HT1080 (cell line): ENCODE results near the gene HDAC1. TPM values are rescaled to one million over a fixed set of nuclear protein-coding genes. Genes with fewer than 3 reads are reported as not detected.

Experiments
- DNase-seq: peaks from one replicate; pipeline ENCODE4 v3.0.0-alpha.2; 2015; ENCODE audit warnings: low read depth
- total RNA-seq: library from RNA; depleted of rRNA; stranded (reverse); fragments of >200 nt; shearing (Covaris generic); gene quantifications from 2 replicates; pipeline ENCODE4 v1.2.3, GENCODE V29; 2014

HDAC1 gene
- total RNA-seq, 1 experiment from 2014 or later, result 126 TPM

DNA sequence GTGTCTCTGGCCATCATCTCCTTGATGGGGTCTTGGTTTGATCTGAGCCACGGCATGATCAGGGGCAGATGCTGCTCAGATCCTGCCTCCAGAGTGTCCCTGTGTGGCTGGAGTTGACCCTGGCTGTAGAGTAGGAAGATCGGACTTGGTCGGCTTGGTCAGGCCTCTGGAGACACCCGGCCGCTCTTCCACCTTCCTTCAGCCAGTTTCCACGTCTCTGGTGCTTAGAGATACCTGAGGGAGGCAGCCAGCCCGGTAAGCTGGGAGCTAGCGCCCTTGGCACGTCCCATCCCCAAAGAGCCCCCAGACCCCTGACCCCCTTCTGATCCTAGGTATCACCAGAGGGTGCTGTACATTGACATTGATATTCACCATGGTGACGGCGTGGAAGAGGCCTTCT, 35.3 kb downstream of the HDAC1 start:
- DNase-seq, result no peak

DNA sequence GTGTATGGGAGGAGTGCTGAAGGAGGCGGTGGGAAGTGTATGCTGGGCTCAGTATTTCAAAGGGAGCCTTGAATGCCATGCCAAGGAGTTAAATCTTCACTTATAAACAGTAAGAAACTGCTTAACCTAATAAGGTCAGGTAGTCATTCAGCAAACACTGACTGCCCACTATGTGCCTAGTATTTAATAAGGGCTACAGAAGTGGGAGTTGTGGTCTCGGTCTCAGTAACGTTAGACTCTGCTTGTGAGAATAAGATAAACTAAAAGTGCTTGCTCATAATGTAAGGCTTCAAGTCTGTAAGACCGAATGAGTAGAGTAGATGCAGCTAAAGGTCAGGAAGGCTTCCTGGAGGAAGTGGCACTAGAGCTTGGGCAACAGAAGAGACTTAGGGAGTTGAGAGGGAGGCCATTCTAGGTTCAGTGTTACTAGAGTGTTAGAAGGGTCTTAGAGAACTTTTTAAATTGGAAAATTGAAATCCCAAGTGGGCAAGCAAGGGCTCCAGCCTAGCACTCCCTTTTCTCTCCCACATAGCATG, 38.1 kb downstream of the HDAC1 start:
- no peak for DNase-seq

DNA sequence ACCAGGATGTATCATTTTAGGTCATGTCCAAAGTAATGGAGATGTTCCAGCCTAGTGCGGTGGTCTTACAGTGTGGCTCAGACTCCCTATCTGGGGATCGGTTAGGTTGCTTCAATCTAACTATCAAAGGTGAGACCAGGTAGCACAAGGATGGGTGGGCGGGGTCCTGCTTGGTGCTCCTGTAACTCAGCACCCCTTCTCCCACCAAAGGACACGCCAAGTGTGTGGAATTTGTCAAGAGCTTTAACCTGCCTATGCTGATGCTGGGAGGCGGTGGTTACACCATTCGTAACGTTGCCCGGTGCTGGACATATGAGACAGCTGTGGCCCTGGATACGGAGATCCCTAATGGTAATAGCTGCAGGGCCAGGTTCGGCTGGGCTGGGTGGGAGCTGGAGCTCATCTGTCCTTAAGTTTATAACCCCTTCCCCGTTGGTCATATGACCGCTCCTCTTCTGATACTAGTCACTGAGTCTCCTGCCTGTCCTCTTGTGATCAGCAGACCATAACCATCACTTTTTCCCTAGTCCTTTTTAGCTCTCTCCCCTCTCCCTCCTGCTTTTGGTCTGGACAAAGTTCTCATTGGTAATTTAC, 38.8 kb downstream of the HDAC1 start:
- DNase-seq, result no peak

DNA sequence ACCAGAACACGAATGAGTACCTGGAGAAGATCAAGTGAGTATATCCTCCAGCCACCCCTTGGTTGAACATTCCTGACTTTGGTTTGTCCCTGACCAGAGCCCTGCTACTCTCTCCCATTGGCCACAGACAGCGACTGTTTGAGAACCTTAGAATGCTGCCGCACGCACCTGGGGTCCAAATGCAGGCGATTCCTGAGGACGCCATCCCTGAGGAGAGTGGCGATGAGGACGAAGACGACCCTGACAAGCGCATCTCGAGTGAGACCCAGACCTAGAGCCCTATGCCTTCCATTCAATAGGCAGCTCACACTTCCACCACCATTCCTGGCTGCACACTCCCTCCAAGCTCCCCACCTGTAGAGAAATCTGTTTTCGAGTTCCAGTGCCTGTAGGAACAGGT, 39.7 kb downstream of the HDAC1 start:
- DNase-seq, result no peak

DNA sequence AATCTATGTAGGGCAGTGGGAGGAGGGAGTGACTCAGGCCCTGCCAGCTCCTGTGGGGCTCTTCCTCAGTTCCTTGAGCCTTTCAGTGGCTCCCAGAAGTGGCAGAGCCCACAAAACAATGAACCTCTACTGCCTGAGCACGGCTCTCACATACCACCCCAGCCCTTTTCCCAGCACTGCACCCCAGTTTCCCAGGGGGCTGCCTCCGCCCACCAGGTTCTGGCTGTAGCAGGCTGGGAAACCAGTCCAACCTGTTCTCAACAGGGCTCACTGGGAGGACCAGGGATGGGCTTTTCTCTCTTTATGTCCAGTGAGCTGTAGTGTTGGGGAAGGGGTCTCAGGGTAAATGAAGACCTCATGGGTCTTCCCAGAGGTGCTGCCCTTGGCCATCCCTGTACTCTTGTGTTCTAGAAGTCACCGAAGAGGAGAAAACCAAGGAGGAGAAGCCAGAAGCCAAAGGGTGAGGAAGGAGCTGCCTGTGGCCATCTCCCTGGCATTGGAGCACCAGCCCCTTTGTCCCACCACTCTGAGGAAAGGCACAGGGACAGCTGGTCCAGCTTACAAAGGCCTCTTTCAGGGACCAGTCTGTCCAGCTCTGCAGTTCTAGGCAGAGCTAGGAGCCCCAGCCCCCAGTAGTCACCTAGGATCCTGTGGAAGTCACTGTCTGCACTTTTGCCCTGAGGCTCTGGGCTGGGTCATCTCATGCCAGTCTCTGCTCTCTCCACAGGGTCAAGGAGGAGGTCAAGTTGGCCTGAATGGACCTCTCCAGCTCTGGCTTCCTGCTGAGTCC, 40.6 kb downstream of the HDAC1 start:
- no peak for DNase-seq

DNA sequence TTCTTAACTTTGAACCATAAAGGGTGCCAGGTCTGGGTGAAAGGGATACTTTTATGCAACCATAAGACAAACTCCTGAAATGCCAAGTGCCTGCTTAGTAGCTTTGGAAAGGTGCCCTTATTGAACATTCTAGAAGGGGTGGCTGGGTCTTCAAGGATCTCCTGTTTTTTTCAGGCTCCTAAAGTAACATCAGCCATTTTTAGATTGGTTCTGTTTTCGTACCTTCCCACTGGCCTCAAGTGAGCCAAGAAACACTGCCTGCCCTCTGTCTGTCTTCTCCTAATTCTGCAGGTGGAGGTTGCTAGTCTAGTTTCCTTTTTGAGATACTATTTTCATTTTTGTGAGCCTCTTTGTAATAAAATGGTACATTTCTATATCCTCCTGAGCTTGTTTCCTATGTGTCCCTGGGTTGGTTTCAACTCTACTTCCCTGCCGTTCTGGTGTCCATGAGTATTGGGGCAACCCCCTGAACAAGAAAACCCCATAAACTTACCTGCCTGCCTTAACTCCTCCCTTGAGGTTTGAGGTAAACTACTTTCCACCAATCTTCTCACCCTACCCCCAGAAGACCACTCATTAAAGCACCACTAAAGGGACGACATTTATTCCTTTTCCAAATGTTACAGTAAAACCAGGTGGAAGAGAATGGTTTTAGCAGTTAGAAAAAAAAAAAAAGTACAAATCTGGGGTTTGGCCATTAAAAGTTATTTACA, 41.5 kb downstream of the HDAC1 start:
- DNase-seq, result no peak

DNA sequence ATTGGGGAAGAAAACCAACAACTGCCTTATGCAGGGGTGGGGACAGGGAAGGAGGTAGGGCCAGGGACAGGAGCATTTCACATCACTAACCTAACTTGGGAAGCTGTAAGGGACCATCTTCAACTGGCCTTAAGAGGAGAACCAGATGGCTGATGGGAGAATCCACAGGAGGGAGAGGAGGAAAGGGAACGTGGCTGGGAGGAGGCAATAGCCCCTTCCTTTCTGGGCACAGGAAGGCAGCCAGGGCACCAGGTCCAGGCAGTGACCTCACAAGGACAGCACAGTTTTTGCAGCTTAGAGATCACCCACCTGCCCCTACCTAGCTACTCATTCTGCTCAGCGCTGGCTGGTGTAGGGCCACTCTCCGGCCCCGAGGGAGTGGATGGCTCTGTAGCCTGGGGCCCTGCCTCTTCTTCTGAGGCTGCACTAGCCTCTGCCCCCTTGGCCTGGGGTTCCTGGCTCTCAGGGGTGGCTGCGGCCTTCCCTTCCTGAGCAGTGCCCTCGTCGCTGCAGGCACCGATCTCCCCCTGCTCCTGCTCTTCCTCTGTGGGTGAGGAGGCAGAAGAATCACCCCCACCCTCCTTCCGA, 42.5 kb downstream of the HDAC1 start:
- no peak for DNase-seq

DNA sequence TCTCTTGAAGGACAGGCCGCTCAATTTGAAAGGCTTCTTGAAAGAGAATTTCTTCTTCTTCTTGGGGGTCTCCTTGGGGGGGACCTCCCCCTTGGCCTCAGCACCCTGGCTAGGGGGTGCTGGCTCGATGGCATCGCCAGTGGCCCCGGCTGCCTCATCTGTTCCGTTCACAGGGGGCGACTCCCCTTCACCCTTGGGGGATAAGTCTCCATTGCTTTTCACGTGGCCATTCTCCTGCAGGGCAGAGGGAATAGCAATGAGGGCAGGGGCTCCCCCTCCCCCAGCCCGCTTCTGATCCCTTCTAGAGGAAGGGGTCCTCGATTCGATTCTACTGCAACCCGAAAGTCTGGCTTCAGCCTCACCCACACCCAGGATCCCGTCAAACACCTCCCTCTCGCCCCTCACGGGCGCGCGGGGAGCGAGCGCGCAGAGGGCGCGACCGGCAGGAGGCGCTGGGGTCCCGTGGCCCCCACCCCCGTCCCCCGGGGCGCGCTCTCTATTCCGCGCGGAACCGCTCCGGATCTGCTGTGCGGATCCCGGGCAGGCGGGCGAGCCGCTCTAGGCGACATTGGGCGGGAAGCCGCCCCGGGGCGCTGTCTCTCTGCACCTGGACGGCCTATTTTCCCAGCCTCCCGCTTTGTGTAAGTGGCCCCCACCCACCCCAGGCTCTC, 43.1 kb downstream of the HDAC1 start:
- peak; percentile 50 for DNase-seq

DNA sequence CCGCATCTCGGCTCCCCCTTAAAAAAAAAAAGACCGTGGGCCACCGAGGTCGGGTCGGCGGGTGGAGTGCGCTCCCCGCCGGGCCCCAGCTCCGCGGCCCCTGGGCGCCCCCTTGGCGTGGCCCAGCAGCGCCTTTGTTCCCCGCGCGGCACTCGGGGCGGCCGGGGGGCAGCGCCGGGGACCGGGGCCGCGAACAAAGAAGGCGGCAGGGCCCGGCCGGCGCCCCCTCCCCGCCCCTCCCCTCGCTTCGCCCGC, 43.6 kb downstream of the HDAC1 start:
- no peak for DNase-seq

DNA sequence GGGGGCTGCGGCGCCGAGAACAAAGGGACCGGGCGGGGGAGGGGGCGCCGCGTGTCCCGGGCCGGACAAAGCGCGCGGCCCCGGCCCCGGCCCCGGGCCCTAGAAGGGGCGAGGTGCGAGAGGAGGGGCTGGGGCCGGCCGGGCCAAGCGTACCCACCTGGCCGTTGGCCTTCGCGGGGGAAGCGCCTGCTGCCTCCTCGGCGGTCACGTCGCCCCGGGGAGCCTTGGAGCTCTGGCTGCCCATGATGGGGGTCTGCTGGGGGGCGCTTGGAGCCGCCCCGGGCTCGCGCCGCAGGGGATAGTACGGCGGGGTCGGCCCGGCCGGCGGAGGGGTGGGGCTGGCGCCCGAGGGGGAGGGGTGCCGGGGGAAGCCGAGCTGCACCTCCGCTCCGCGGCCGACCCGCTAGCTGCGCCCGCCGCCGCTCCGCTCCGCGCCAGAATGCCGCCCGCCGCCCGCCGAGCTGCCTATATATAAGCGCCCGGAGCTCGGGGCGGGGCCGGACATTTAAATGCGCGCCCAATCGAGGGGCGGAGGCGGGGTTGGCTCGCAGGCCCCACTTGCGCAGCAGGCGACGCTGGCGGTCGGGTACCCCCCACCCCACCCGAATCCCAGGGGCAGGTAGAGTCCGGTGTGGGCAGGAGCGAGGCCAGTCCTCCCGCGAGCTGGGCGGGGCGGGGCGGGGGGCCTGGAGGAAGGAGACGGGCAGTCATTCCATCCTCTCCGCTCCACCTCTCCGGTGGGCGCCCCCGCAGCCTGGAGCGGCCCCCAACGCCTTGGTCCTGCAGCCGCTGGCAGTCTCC, 44.1 kb downstream of the HDAC1 start, which contains the start of gene MARCKSL1:
Gene MARCKSL1, minus strand, starts transcription at position 444 of the 801 bp plus-strand sequence. Its CDS starts 200 bp downstream, at position 244.
- DNase-seq, result peak; percentile 58

DNA sequence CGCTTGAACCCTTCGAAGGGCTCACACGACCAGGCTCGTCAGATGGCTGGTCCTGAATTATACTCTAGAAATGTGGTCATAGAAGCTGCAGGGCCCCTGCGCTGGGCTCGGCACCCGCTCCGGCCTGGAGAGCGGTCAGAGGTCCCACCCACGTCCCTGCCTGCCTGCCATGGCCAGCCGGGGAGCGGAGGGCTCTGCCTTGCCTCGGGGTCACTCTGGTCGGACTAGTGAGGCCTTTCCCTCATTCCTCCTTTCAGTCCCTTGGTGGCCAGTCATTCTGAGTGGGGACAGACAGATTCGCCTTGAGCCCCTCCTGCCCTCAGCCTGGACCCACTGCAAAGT, 44.7 kb downstream of the HDAC1 start:
- no peak for DNase-seq

DNA sequence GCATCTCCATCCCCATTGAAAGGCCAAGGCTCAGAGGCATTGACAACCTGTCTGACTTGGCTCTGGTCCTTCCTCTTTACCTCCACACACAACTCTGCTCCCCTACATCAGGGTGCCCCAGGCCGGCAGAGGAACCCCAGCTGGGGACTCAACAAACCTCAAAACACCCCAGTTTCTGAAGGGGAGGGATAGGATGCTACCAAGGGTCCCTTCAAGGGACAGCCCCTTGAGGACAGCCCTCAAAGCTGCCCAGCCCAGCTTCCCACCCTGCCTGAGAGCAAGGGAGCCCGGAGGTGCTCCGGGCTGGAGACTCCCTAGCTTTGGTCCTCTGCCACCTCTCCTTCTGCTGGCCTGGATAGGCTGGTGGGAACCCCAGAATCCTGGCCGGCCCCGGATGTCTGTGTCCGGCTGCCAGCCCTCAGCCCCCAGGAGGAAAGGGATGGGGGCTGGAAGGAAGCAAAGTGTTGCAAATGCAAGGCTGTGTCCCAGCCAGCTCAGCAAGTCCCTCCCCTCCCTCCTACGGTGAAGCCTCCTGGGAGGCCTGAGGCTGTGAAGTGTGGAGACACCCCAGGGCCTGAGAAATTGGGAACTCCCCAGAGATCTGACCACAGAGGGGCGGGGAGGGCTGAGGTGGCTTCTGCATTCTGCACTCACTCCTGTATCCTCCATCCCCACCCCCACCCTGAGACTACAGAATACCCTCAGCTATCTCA, 45.2 kb downstream of the HDAC1 start:
- DNase-seq, result peak; percentile 63

DNA sequence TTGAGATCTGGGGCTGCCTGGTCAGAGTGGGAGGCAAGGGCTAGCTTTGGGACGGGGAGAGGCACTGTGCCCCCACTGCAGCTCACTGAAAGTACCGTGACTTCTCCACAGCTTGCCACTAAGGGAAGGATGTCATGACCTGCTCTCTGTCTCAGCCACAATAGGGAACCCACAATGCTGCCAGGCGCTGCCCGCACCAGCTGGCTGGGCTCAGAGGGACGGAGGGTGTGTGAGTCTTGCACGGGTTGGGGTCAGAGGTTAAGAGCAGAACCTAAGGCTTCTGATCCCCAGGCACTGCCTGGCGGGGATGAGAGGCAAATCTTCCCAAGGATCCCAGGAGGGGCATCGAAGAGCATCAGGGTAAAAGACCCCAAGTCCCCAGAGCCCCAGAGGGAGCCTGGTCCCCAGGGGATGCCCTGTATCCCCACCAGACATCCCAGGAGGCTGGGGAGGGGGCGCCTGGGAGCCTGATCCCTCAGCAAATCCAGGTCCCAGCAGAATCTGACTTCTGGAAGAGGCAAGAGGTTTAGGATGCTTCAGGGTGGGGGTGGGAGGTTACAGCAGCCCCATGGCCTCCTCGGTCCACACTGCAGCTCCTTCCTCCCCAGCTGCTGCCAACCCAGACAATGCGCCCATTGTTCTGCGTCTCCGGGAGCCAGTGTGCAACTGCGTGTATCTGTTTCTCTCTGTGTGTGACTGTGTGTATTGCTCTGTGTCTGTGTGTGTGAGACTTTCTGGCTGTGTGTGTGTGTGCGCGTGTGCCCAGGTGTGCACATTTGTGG, 46.2 kb downstream of the HDAC1 start:
- peak; percentile 84 for DNase-seq

DNA sequence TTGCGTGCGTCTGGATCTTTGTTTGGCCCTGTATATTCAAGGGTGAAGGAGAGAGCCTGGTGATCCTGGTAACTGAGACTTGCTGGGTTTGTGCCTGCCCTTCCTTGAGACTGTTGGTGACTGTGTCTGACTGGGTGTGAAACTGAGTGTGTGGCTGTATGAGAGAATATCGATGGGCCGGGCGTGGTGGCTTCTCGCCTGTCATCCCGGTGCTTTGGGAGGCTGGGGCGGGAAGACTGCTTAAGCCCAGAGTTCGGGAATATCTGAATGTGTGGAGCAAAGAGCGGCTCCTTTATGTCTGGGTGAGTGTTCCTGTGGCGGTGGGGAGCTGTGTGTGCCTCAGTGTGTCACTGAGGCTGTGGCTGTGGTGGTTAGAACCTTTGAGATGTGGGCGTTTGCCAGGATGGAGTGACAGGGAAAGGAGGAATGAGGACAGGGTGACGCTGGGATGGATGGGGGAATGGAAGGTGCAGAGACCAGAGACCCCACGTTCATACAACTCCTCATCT, 46.8 kb downstream of the HDAC1 start:
- no peak for DNase-seq

DNA sequence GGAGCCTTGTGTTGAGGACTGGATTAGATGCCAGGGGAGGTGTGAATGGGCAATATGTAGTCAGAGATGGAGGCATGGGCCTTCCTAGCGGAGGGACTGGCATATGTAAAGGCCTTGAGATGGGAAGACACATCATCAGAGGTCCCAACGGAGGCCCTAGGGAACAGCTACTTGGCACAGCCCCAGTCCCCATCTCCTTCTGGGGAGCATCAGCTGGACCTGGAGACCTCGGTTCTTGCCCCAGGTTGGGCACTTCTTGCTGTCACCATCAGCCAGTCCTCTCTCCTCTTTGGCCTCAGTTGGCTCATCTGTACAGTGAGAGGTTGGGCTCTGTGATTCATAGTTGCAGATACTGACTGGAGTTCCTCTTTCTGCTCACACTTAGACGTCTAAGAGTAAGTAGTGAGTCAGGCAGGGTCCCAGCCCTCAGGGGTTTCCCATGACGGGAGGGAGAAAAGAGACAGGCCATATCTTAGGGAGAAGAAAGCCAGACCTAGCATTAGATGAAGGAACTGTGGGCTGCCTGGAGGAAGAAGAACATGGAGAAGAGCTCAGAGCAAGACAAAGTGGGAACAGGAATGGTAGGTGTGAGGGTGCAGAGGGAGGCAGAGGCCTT, 47.6 kb downstream of the HDAC1 start:
- peak; percentile 64 for DNase-seq

DNA sequence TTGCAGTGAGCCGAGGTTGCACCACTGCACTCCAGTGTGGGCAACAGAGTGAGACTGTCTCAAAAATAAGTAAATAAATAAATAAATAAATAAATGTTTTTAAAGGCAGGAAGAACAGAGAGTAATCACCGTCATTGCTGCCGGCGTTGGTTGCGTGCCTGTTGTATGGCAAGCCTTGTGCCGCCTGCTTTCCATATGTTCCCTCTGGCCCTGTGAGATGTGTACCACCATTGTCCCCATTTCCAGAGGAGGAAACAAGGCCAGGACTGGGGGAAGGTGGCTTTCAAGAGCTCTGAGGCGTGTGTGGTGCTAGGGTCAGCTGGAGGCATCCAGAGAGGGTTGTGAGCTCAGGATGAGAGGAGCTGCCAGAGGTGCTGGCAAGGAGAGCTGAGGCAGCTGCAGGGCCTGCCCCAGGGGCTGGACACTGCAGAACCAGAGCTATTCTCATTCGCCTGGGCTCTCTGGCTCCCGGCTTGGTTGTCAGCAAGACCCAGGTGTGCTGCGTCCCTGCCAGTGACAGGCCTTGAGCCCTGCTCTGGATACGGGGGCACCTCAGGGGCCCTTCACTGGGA, 49.4 kb downstream of the HDAC1 start:
- DNase-seq, result no peak

DNA sequence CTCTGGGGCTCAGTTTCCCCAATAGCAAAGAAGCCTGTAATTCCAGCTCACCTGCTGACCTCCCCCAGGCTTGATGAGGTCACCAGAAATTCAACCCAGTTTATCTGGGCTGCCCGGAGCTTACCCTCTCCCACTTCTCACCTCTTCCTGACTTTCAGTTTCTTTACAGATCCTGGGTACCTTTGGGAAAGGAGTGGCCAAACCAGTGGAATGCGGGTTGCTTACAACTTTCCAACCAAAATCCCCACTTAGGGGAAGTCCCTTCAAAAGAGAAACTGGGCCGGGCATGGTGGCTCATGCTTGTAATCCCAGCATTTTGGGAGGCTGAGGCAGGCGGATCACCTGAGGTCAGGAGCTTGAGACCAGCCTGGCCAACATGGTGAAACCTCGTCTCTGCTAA, 50.1 kb downstream of the HDAC1 start:
- DNase-seq, result no peak

DNA sequence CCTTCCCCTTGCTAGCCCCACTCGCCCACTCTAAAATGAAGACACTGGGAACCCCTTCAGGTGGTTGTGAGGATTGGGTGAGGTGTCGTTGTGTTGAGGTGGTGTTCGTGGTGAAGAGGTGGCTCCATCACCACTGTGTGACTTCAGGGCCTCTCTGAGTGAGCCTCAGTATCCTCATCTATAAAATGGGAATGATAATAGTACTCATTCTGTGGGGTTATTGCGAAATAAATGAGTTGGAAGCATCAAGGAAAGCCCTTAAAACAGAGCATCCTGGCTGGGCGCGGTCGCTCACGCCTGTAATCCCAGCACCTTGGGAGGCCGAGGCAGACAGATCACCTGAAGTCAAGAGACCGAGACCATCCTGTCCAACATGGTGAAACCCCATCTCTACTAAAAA, 50.8 kb downstream of the HDAC1 start:
- no peak for DNase-seq
